GM10266 (cell line): ENCODE measurements around the gene PLPPR2.
A peak's percentile ranks its signal among the peaks of the same experiment; 100 is the strongest.
"Not testable (repeated sequence)": the region's sequence is repeated elsewhere in the genome, so short reads cannot be mapped to it uniquely, and the experiment has no call there.

Source experiments
- DNase-seq: peaks from one replicate; pipeline ENCODE4 v3.0.0; 2012; ENCODE audit errors: extremely low spot score
- TF ChIP-seq, protein P1 (sequence below): IDR thresholded peaks from 2 replicates; pipeline ENCODE4 v1.5.1; 2012; ENCODE audit warnings: mild to moderate bottlenecking, low read depth; ENCODE audit not compliant: control insufficient read depth, insufficient read depth; ENCODE audit errors: missing control alignments

PLPPR2 gene

DNA sequence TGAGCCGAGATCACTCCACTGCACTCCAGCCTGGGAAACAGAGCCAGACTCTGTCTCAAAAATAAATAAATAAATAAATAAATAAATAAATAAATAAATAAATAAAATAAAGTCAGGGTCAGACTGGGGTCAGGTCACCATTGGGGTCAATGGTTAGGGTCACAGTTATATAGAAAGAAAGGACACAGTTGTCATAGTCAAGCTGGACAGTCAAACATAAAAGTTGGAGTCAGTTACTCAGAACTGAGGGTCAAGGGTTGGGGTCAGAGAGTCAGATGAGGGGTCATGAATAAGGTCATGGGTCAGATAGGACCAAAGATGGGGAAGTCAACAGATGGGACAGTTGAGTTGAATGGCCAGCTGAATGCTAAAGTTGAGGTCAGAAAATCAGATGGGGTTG, 45.6 kb downstream of the PLPPR2 start:
- peak; percentile 7 for DNase-seq
- TF ChIP-seq, protein P1, sequence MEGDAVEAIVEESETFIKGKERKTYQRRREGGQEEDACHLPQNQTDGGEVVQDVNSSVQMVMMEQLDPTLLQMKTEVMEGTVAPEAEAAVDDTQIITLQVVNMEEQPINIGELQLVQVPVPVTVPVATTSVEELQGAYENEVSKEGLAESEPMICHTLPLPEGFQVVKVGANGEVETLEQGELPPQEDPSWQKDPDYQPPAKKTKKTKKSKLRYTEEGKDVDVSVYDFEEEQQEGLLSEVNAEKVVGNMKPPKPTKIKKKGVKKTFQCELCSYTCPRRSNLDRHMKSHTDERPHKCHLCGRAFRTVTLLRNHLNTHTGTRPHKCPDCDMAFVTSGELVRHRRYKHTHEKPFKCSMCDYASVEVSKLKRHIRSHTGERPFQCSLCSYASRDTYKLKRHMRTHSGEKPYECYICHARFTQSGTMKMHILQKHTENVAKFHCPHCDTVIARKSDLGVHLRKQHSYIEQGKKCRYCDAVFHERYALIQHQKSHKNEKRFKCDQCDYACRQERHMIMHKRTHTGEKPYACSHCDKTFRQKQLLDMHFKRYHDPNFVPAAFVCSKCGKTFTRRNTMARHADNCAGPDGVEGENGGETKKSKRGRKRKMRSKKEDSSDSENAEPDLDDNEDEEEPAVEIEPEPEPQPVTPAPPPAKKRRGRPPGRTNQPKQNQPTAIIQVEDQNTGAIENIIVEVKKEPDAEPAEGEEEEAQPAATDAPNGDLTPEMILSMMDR: no peak

- TF ChIP-seq, protein P1: no peak
- peak; percentile 15 for DNase-seq
Measured at GRCh38 chr19:11401808-11402543, 46.7 kb downstream of the PLPPR2 start.

GRCh38 chr19:11404588-11405222, 49.5 kb downstream of the PLPPR2 start:
- no peak for DNase-seq
- TF ChIP-seq, protein P1: no peak

DNA sequence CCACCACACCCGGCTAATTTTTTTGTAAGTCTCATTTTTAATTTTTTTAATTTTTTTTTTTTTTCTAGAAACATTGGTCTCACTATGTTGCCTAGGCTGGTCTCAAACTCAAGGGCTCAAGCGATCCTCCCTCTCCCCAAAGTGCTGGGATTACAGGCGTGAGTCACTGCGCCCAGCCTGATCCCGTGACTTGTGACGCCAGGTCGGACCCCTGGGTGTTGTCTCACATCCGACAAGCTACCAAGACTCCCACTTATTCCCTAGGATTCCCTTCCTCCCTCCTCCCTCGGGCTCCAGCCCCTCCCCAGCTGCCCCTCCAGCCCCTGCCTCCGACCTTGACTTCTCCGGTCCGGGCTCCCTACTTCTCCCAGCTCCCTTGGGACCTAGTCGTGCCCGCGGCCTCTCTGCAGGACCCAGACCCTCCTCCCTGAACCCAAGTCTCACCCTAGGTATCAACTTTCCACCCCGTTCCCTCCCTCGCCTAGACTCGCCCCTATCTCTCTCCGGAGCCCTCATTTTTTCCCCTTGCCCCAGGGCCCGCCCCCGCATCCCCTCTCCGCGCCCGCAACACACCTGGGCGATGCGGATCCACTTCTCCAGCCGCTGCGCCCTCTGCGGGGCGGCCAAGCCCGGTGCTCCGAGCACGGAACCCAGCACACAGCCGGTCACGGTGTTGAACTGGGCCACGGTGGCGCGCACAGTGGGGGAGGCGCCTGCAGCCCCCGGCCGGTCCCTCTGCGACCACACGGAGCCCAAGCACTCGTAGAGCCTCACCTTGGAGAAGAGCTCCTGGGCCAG, 50.8 kb downstream of the PLPPR2 start:
- TF ChIP-seq, protein P1: peak; percentile 39
- DNase-seq: no peak

- not testable (repeated sequence) for DNase-seq
Measured at GRCh38 chr19:11406703-11407236, 51.5 kb downstream of the PLPPR2 start.

DNA sequence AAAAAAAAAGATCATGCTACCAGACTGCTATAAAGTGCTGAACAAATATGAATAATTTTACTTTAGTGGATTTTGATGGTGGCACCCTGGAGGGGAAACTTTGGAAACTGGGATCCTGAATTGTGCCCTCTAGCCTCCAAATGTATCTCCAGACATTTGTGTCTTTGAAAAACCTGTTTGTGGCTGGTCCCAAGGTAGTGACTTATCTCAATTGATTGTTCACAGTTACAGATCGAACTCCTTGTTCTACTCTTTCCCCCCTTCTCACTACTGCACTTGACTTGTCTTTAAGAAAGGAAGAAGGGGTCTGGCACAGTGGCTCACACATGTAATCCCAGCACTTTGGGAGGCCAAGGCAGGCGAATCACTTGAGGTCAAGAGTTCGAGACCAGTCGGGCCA, 53.4 kb downstream of the PLPPR2 start:
- TF ChIP-seq, protein P1: no peak
- no peak for DNase-seq

- TF ChIP-seq, protein P1: no peak
- no peak for DNase-seq
Measured at GRCh38 chr19:11410682-11411081, 55.5 kb downstream of the PLPPR2 start.
